ENCODE data around the gene TTF2.

Gene TTF2

GRCh38 chr1:117047271-117047670 lies 12.9 kb upstream of the TTF2 start:
- no peak for DNase-seq

GRCh38 chr1:117049857-117050256 lies 10.3 kb upstream of the TTF2 start:
- DNase-seq, result no peak

- DNase-seq, result peak; percentile 54
Measured at GRCh38 chr1:117051224-117052064, 8.7 kb upstream of the TTF2 start.

- no peak for DNase-seq
Measured at GRCh38 chr1:117054068-117054467, 6.1 kb upstream of the TTF2 start.

GRCh38 chr1:117058810-117059209 lies 1.3 kb upstream of the TTF2 start:
- no peak for DNase-seq

GRCh38 chr1:117059334-117059677 lies 820 bp upstream of the TTF2 start:
- DNase-seq, result peak; percentile 83

GRCh38 chr1:117060441-117061317 lies 553 bp downstream of the TTF2 start:
- peak; percentile 61 for DNase-seq

GRCh38 chr1:117061986-117062415 lies 1.9 kb downstream of the TTF2 start:
- DNase-seq, result peak; percentile 83

GRCh38 chr1:117066367-117066766 lies 6.2 kb downstream of the TTF2 start:
- DNase-seq, result no peak

- peak; percentile 51 for DNase-seq
Measured at GRCh38 chr1:117067533-117068370, 7.6 kb downstream of the TTF2 start.

- DNase-seq, result no peak
Measured at GRCh38 chr1:117068580-117068979, 8.5 kb downstream of the TTF2 start.

GRCh38 chr1:117069220-117069844 lies 9.2 kb downstream of the TTF2 start:
- no peak for DNase-seq

GRCh38 chr1:117070124-117070523 lies 10.0 kb downstream of the TTF2 start:
- DNase-seq, result peak; percentile 70

GRCh38 chr1:117076648-117077047 lies 16.5 kb downstream of the TTF2 start:
- no peak for DNase-seq

- peak; percentile 81 for DNase-seq
Measured at GRCh38 chr1:117077267-117077666, 17.1 kb downstream of the TTF2 start.

GRCh38 chr1:117079737-117080136 lies 19.6 kb downstream of the TTF2 start:
- no peak for DNase-seq

- DNase-seq, result no peak
Measured at GRCh38 chr1:117084231-117084630, 24.1 kb downstream of the TTF2 start.

GRCh38 chr1:117087686-117088085 lies 27.6 kb downstream of the TTF2 start:
- DNase-seq, result no peak

GRCh38 chr1:117089996-117090395 lies 29.9 kb downstream of the TTF2 start:
- DNase-seq, result no peak

- no peak for DNase-seq
Measured at GRCh38 chr1:117092594-117092993, 32.5 kb downstream of the TTF2 start.

- DNase-seq, result no peak
Measured at GRCh38 chr1:117093091-117093534, 33.0 kb downstream of the TTF2 start.

GRCh38 chr1:117093870-117094621 lies 33.9 kb downstream of the TTF2 start:
- peak; percentile 57 for DNase-seq

Measured in activated CD4-positive, alpha-beta T cell treated with anti-CD3 and anti-CD28 coated beads, Interleukin-2, amount 50 U/mL, for 16 hours (primary cell).